ENCODE results near the gene GPR153. TPM values are rescaled to one million over a fixed set of nuclear protein-coding genes. Genes with fewer than 3 reads are reported as not detected.

The GPR153 gene
- total and polyA plus RNA-seq, 2 donors (not counting 1 experiment from before 2014, with no cell fraction given), result 4.0 to 8.9 TPM

DNA sequence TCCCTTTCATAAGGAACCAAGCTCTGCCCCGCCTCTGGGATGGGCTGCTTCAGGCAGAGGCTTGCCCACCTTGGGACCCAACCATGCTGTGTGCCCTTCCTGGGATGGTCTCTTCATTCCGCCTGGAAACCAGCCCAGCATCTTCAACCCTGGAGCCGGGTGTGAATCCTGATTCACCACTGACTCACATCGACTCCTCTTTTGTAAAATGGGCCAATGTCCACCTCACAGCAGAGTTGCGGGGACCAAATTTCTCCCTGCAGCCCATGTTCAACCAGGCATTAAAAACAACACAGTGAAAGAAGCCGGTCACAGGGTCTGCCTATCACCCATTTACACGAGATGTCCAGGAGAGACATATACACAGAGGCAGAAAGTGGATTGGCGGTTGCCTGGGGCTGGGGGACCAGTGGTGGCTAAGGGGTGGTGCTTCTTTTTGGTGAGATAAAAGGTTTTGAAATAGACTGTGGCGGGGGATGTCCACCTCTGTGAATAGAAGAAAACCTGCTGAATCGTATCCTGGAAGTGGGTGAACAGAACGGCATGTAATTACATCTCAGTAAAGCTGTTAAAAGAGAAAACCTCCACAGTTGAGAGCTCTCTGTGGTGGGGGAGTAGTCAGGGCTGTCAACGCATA is 6.9 kb upstream of the GPR153 start:
- peaks cover 22% of the 10 kb centered on the region for H3K4me1 ChIP-seq (ENCODE audit: control insufficient read depth, extremely low read depth, insufficient read depth, low read length)
- H3K79me2 ChIP-seq (ENCODE audit: control insufficient read depth, insufficient read depth, low read length), result no peaks in the 10 kb centered on the region
- no peak overlapping the region for H3K4me3 ChIP-seq (replicated peaks in 1 of 4; ENCODE audit: control extremely low read depth in 1 of 4, insufficient read depth in 1 of 4, low read depth in 3 of 4, low read length in 4 of 4)
- no peaks in the 10 kb centered on the region for H3K27me3 ChIP-seq (ENCODE audit: control insufficient read depth, insufficient read depth, low read length)
- peak overlapping the region; percentile 15 for H3K4me2 ChIP-seq (ENCODE audit: extremely low read depth, insufficient read depth, low read length)
- DNase-seq (ENCODE audit: low read depth in 2 of 2), result peak in 1 of 2 donors; percentile 61
- H3K36me3 ChIP-seq (ENCODE audit: control insufficient read depth, insufficient read depth, low read length), result no peaks in the 10 kb centered on the region
- no peaks in the 10 kb centered on the region for H4K20me1 ChIP-seq (ENCODE audit: control insufficient read depth, extremely low read depth, insufficient read depth, low read length)
- no peaks in the 10 kb centered on the region for H3K9me3 ChIP-seq (ENCODE audit: control insufficient read depth, insufficient read depth, low read depth, low read length)
- TF ChIP-seq, protein P1, sequence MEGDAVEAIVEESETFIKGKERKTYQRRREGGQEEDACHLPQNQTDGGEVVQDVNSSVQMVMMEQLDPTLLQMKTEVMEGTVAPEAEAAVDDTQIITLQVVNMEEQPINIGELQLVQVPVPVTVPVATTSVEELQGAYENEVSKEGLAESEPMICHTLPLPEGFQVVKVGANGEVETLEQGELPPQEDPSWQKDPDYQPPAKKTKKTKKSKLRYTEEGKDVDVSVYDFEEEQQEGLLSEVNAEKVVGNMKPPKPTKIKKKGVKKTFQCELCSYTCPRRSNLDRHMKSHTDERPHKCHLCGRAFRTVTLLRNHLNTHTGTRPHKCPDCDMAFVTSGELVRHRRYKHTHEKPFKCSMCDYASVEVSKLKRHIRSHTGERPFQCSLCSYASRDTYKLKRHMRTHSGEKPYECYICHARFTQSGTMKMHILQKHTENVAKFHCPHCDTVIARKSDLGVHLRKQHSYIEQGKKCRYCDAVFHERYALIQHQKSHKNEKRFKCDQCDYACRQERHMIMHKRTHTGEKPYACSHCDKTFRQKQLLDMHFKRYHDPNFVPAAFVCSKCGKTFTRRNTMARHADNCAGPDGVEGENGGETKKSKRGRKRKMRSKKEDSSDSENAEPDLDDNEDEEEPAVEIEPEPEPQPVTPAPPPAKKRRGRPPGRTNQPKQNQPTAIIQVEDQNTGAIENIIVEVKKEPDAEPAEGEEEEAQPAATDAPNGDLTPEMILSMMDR (conservative IDR thresholded peaks at IDR 0.05 in 1 of 2, IDR thresholded peaks at IDR 0.05 in 1 of 2; ENCODE audit: low read depth in 1 of 2, low read length in 2 of 2), result no peak
- TF ChIP-seq EZH2 (IDR thresholded peaks at IDR 0.05; ENCODE audit: low read length, missing control alignments), result no peak
- H3K9ac ChIP-seq (ENCODE audit: insufficient read depth, low read length), result no peak overlapping the region
- H2AFZ ChIP-seq (ENCODE audit: low read length), result no peak overlapping the region
- no peak overlapping the region for H3K27ac ChIP-seq (ENCODE audit: insufficient read depth, low read length)

DNA sequence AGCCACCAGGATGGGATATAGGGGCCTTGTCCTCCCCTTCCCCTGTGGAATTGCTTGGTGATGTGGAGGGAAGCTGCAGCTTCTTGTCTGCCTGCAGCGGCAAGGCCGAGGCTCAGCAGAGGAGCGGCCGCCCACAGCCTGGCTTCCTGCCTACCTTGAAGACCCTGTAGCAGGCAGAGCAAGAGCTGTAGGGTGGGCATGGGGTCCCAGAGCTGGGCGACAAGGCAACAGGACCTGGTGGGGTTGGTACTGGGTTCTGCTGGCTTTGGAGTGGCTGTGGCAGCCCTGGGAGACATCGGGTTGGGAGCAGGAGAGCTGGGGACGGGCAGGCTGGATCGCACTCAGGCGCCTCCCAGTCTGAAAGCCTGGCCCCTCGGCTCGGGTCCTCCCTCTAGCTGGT is 5.7 kb upstream of the GPR153 start:
- no peaks in the 10 kb centered on the region for H3K9me3 ChIP-seq (ENCODE audit: control insufficient read depth, insufficient read depth, low read depth, low read length)
- DNase-seq (ENCODE audit: low read depth in 2 of 2), result no peak
- peaks cover 22% of the 10 kb centered on the region for H3K4me1 ChIP-seq (ENCODE audit: control insufficient read depth, extremely low read depth, insufficient read depth, low read length)
- H4K20me1 ChIP-seq (ENCODE audit: control insufficient read depth, extremely low read depth, insufficient read depth, low read length), result no peaks in the 10 kb centered on the region
- H3K79me2 ChIP-seq (ENCODE audit: control insufficient read depth, insufficient read depth, low read length), result no peaks in the 10 kb centered on the region
- H3K27me3 ChIP-seq (ENCODE audit: control insufficient read depth, insufficient read depth, low read length), result no peaks in the 10 kb centered on the region
- no peaks in the 10 kb centered on the region for H3K36me3 ChIP-seq (ENCODE audit: control insufficient read depth, insufficient read depth, low read length)
- no peak overlapping the region for H2AFZ ChIP-seq (ENCODE audit: low read length)
- no peak overlapping the region for H3K4me2 ChIP-seq (ENCODE audit: extremely low read depth, insufficient read depth, low read length)
- no peak overlapping the region for H3K9ac ChIP-seq (ENCODE audit: insufficient read depth, low read length)
- H3K4me3 ChIP-seq (replicated peaks in 1 of 4; ENCODE audit: control extremely low read depth in 1 of 4, insufficient read depth in 1 of 4, low read depth in 3 of 4, low read length in 4 of 4), result no peak overlapping the region
- TF ChIP-seq EZH2 (IDR thresholded peaks at IDR 0.05; ENCODE audit: low read length, missing control alignments), result no peak
- TF ChIP-seq, protein P1 (conservative IDR thresholded peaks at IDR 0.05 in 1 of 2, IDR thresholded peaks at IDR 0.05 in 1 of 2; ENCODE audit: low read depth in 1 of 2, low read length in 2 of 2), result no peak
- H3K27ac ChIP-seq (ENCODE audit: insufficient read depth, low read length), result no peak overlapping the region

DNA sequence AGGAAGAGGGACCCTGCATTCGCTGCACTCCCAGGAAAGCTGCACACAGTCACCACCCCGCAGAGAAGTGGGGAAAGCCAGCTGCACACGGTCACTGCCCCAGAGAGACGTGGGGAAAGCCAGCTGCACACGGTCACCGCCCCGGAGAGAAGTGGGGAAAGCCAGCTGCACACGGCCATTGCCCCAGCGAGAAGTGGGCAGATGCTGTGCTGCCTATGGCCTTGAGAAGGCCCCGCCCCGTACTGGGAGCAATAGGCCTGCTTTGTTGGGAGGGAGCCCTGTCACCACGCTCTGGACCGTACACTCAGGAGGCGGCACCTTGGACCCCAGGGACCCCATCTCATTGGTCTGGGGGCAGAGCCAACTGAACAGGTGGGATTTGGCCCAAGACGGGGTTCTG is 4.3 kb upstream of the GPR153 start:
- H3K36me3 ChIP-seq (ENCODE audit: control insufficient read depth, insufficient read depth, low read length), result no peaks in the 10 kb centered on the region
- no peak overlapping the region for H3K9ac ChIP-seq (ENCODE audit: insufficient read depth, low read length)
- no peaks in the 10 kb centered on the region for H3K9me3 ChIP-seq (ENCODE audit: control insufficient read depth, insufficient read depth, low read depth, low read length)
- H3K27ac ChIP-seq (ENCODE audit: insufficient read depth, low read length), result no peak overlapping the region
- H3K4me2 ChIP-seq (ENCODE audit: extremely low read depth, insufficient read depth, low read length), result no peak overlapping the region
- H3K79me2 ChIP-seq (ENCODE audit: control insufficient read depth, insufficient read depth, low read length), result no peaks in the 10 kb centered on the region
- DNase-seq (ENCODE audit: low read depth in 2 of 2), result no peak
- H2AFZ ChIP-seq (ENCODE audit: low read length), result no peak overlapping the region
- no peak overlapping the region for H3K4me3 ChIP-seq (replicated peaks in 1 of 4; ENCODE audit: control extremely low read depth in 1 of 4, insufficient read depth in 1 of 4, low read depth in 3 of 4, low read length in 4 of 4)
- no peaks in the 10 kb centered on the region for H4K20me1 ChIP-seq (ENCODE audit: control insufficient read depth, extremely low read depth, insufficient read depth, low read length)
- H3K4me1 ChIP-seq (ENCODE audit: control insufficient read depth, extremely low read depth, insufficient read depth, low read length), result peaks cover 17% of the 10 kb centered on the region
- no peak for TF ChIP-seq EZH2 (IDR thresholded peaks at IDR 0.05; ENCODE audit: low read length, missing control alignments)
- no peaks in the 10 kb centered on the region for H3K27me3 ChIP-seq (ENCODE audit: control insufficient read depth, insufficient read depth, low read length)
